Mesendoderm (in vitro differentiated cells): ENCODE results near the gene IQGAP2.

Experiments
- DNase-seq: peaks from one replicate; pipeline ENCODE4 v3.0.0; 2013
- H2AK5ac ChIP-seq: 2 replicates; pipeline ENCODE4 v1.6.1; 2013; ENCODE audit warnings: low read length, inconsistent platforms
- H2BK120ac ChIP-seq: 2 replicates; pipeline ENCODE4 v1.6.1; 2013; ENCODE audit warnings: low read depth, mild to moderate bottlenecking, low read length, moderate library complexity, mixed read lengths
- H2BK15ac ChIP-seq: replicated peaks from 2 replicates; pipeline ENCODE4 v1.6.1; 2013; ENCODE audit warnings: low read depth, mild to moderate bottlenecking, moderate library complexity
- H2BK5ac ChIP-seq: 2 replicates; pipeline ENCODE4 v1.6.1; 2013; ENCODE audit warnings: low read length, inconsistent platforms
- H3K18ac ChIP-seq: 2 replicates; pipeline ENCODE4 v1.6.1; 2013; ENCODE audit warnings: mild to moderate bottlenecking, low read length, mixed read lengths
- H3K23ac ChIP-seq: one replicate; pipeline ENCODE4 v1.6.1; 2013; ENCODE audit warnings: low read length
- H3K27ac ChIP-seq: 2 replicates; pipeline ENCODE4 v1.5.1; 2013; ENCODE audit warnings: low read depth, mild to moderate bottlenecking, inconsistent platforms, low read length, moderate library complexity
- H3K27me3 ChIP-seq: 2 replicates; pipeline ENCODE4 v1.6.1; 2013; ENCODE audit warnings: low read length, control low read depth, mild to moderate bottlenecking, inconsistent platforms; ENCODE audit not compliant: insufficient read depth, poor library complexity
- H3K36me3 ChIP-seq: 2 replicates; pipeline ENCODE4 v1.6.1; 2013; ENCODE audit warnings: low read length, inconsistent platforms; ENCODE audit not compliant: control insufficient read depth, insufficient read depth
- H3K4ac ChIP-seq: one replicate; pipeline ENCODE4 v1.6.1; 2013; ENCODE audit warnings: low read depth, mild to moderate bottlenecking, low read length, moderate library complexity
- H3K4me1 ChIP-seq: 2 replicates; pipeline ENCODE4 v1.6.1; 2013; ENCODE audit warnings: low read depth, low read length, inconsistent platforms; ENCODE audit not compliant: control insufficient read depth
- H3K4me2 ChIP-seq: 2 replicates; pipeline ENCODE4 v1.6.1; 2013; ENCODE audit warnings: low read length
- H3K4me3 ChIP-seq: 2 replicates; pipeline ENCODE4 v1.5.1; 2013; ENCODE audit warnings: mild to moderate bottlenecking, low read length
- H3K56ac ChIP-seq: one replicate; pipeline ENCODE4 v1.6.1; 2013; ENCODE audit warnings: low read length
- H3K79me1 ChIP-seq: 2 replicates; pipeline ENCODE4 v1.6.1; 2013; ENCODE audit warnings: low read length, inconsistent platforms
- H3K79me2 ChIP-seq: 2 replicates; pipeline ENCODE4 v1.6.1; 2013; ENCODE audit warnings: mild to moderate bottlenecking, low read length; ENCODE audit not compliant: control insufficient read depth, insufficient read depth
- H3K9ac ChIP-seq: 2 replicates; pipeline ENCODE4 v1.6.1; 2013; ENCODE audit warnings: low read length, inconsistent platforms
- H4K5ac ChIP-seq: one replicate; pipeline ENCODE4 v1.6.1; 2013; ENCODE audit warnings: low read length
- H4K8ac ChIP-seq: one replicate; pipeline ENCODE4 v1.6.1; 2013; ENCODE audit warnings: low read depth, mild to moderate bottlenecking, control low read depth, low read length, moderate library complexity
- WGBS: extraction: QIAGEN DNeasy Blood & Tissue Kit; methylation state at CpG from one replicate; pipeline ENCODE4 v1.1.7; 2013; ENCODE audit warnings: low lambda C conversion rate, missing lambda C conversion rate; ENCODE audit not compliant: insufficient coverage; ENCODE audit errors: extremely low coverage; 5-methylcytosine and 5-hydroxymethylcytosine counted together

Gene IQGAP2

DNA sequence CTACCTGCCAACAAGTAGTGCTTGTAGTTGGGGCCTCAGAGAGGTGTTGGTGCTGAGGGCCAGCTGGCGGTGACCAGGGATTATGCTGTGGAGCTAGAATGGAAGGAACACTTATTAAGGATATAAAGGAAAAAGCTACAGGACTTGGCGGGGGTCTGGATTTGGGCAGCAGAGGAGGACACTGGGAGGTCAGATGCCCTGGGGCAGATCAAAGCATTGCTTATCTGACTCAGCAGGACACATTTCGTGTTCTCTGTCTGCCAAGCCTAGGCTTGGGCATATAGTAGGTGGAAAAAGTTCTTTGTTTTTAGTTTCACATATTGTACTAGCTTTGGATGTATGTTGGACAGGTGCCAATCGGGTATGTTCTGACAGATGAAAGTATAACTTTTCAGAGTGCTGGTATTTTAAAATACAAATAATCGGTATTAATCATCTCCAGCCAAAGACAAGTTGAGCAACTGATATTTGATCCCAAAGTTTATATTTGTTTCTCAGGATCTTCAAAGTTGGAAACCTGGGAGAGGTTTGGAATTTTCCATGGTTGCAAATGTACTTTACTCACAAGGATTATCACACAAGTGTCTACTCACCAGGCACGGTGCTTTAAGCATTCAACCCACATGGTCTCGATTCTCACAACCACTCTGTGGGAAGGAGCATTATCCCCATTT lies 69.4 kb downstream of the IQGAP2 start:
- H3K27ac ChIP-seq: no peak overlapping the region
- no CpG with 5 or more reads among the region's 7 CpGs for WGBS

DNA sequence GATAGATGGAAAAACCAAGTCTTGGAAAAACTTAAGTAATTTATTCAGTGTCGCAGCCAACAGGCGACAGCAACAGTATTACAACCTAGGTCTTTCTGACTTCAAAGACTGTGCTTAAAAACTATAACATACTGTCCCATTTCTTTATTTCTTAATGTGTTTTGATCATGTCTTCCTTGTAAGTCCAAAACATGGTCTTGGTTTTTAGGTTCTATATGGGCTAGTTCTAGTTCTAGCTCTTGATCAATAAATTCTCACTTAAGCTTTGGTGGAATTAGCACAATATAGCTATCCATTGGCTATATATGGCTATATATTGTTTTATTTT lies 69.9 kb downstream of the IQGAP2 start:
- H3K27ac ChIP-seq: no peak overlapping the region
- no peak overlapping the region for H3K4ac ChIP-seq
- no peak overlapping the region for H3K23ac ChIP-seq
- no peak overlapping the region for H4K8ac ChIP-seq
- no peak overlapping the region for H2AK5ac ChIP-seq
- H2BK5ac ChIP-seq: no peak overlapping the region
- no peak overlapping the region for H3K9ac ChIP-seq
- H4K5ac ChIP-seq: no peak overlapping the region
- H3K56ac ChIP-seq: no peak overlapping the region
- H3K79me2 ChIP-seq: no peaks in the 10 kb centered on the region
- H2BK120ac ChIP-seq: no peak overlapping the region
- H3K4me3 ChIP-seq: no peak overlapping the region
- no CpG with 5 or more reads among the region's 2 CpGs for WGBS
- peaks cover 4% of the 10 kb centered on the region for H3K4me1 ChIP-seq
- no peak overlapping the region for H2BK15ac ChIP-seq
- H3K36me3 ChIP-seq: no peaks in the 10 kb centered on the region
- H3K79me1 ChIP-seq: no peaks in the 10 kb centered on the region
- DNase-seq: no peak
- H3K27me3 ChIP-seq: no peaks in the 10 kb centered on the region
- H3K18ac ChIP-seq: no peak overlapping the region
- H3K4me2 ChIP-seq: no peak overlapping the region

More for the DNA sequence above, 69.4 kb downstream of the IQGAP2 start:
- Histone ChIP-seq H3K9ac (no peak overlapping the region), H2AK5ac (no peak overlapping the region), H4K8ac (no peak overlapping the region), H4K5ac (no peak overlapping the region), H3K4ac (no peak overlapping the region), H2BK5ac (no peak overlapping the region), H3K23ac (no peak overlapping the region), H3K4me3 (no peak overlapping the region), H3K56ac (no peak overlapping the region), H3K4me1 (peaks cover 4% of the 10 kb centered on the region), H3K18ac (no peak overlapping the region), H3K36me3 (no peaks in the 10 kb centered on the region), H3K79me1 (no peaks in the 10 kb centered on the region), H3K79me2 (no peaks in the 10 kb centered on the region), H3K4me2 (no peak overlapping the region), H3K27me3 (no peaks in the 10 kb centered on the region), H2BK15ac (no peak overlapping the region), H2BK120ac (no peak overlapping the region)
- no peak for DNase-seq

DNA sequence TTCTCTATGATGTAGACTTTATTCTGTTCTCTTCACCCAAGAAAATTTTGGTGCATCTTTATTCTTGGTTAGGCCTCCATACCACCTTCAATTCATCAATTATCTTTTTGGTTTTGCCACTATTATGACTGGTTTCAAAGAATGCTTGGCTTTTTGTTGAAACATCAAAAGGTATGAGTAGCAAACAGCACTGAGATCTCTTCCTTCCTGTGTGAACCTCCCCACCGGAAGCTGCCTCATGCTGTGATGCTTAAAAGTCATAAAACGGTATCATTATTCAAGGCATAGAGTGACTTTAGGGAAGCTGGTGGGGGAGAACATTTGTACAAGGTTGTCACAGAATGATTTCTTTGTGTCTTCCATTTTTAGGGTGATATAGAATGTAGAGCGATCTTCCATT lies 70.6 kb downstream of the IQGAP2 start:
- H3K79me2 ChIP-seq: no peaks in the 10 kb centered on the region
- H2AK5ac ChIP-seq: no peak overlapping the region
- no peak overlapping the region for H3K23ac ChIP-seq
- H4K5ac ChIP-seq: no peak overlapping the region
- H3K4me3 ChIP-seq: no peak overlapping the region
- no peak overlapping the region for H2BK15ac ChIP-seq
- no peaks in the 10 kb centered on the region for H3K36me3 ChIP-seq
- no peak overlapping the region for H4K8ac ChIP-seq
- no peak overlapping the region for H2BK120ac ChIP-seq
- no peak overlapping the region for H3K56ac ChIP-seq
- H3K27ac ChIP-seq: no peak overlapping the region
- no peak overlapping the region for H2BK5ac ChIP-seq
- H3K18ac ChIP-seq: no peak overlapping the region
- H3K9ac ChIP-seq: no peak overlapping the region
- no peak for DNase-seq
- no peak overlapping the region for H3K4ac ChIP-seq
- no peak overlapping the region for H3K4me2 ChIP-seq
- no CpG with 5 or more reads among the region's 3 CpGs for WGBS
- no peaks in the 10 kb centered on the region for H3K27me3 ChIP-seq
- H3K4me1 ChIP-seq: peaks cover 4% of the 10 kb centered on the region
- no peaks in the 10 kb centered on the region for H3K79me1 ChIP-seq

DNA sequence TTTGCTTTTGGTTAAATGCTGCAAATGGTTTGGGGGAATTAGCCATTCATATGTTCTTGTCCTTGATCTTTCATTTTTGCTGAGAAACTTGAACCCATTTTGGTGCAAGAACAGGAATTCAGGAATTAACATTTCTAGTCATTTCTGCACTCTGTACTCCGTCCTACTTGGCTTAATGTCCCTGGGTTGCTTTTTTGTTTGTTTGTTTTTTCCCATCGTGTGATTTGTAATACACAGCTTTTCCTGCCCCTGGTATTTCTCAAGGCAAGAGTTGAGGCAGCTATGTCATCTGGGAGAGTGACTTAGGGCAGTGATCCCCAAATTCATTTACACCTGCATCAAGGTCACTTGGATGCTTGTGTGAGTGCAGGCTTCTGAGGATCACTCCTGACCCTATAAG lies 71.3 kb downstream of the IQGAP2 start:
- Histone ChIP-seq H3K18ac (no peak overlapping the region), H3K27me3 (no peaks in the 10 kb centered on the region), H3K4me3 (no peak overlapping the region), H3K4ac (no peak overlapping the region), H3K36me3 (no peaks in the 10 kb centered on the region), H3K4me1 (peaks cover 4% of the 10 kb centered on the region), H3K79me1 (no peaks in the 10 kb centered on the region), H3K79me2 (no peaks in the 10 kb centered on the region), H3K56ac (no peak overlapping the region), H2AK5ac (no peak overlapping the region), H2BK120ac (no peak overlapping the region), H3K23ac (no peak overlapping the region), H3K9ac (no peak overlapping the region), H3K27ac (no peak overlapping the region), H2BK15ac (no peak overlapping the region), H4K8ac (no peak overlapping the region), H3K4me2 (no peak overlapping the region), H4K5ac (no peak overlapping the region), H2BK5ac (no peak overlapping the region)
- WGBS: no CpG with 5 or more reads among the region's 2 CpGs
- no peak for DNase-seq

DNA sequence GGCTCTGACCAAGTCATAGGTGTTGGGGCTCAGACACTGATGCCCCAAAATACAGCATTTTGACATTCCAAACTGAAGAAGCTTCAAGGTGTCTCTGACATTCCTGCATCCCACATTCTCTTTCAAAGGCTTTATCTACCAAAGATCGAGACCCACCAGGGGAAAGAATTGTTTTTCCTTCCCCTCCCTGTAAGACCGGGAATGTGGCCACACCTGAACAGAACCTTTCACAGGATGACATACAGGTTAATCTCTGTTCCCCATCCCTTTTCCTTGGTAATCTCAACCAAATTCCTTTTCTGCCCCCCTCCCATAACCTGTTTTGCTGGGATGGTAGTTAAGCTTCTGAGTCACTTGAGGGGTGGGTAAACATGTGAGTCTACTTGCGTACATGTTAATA lies 72.3 kb downstream of the IQGAP2 start:
- Histone ChIP-seq H3K36me3 (no peaks in the 10 kb centered on the region), H4K8ac (no peak overlapping the region), H2BK120ac (no peak overlapping the region), H3K23ac (no peak overlapping the region), H3K4ac (no peak overlapping the region), H2BK15ac (no peak overlapping the region), H3K56ac (no peak overlapping the region), H3K27me3 (no peaks in the 10 kb centered on the region), H3K27ac (no peak overlapping the region), H3K9ac (no peak overlapping the region), H3K4me2 (no peak overlapping the region), H2AK5ac (no peak overlapping the region), H3K18ac (no peak overlapping the region), H2BK5ac (no peak overlapping the region), H3K79me1 (no peaks in the 10 kb centered on the region), H3K79me2 (no peaks in the 10 kb centered on the region), H3K4me1 (peaks cover 7% of the 10 kb centered on the region), H3K4me3 (no peak overlapping the region), H4K5ac (no peak overlapping the region)
- no CpG with 5 or more reads among the region's 3 CpGs for WGBS
- DNase-seq: peak; percentile 83

DNA sequence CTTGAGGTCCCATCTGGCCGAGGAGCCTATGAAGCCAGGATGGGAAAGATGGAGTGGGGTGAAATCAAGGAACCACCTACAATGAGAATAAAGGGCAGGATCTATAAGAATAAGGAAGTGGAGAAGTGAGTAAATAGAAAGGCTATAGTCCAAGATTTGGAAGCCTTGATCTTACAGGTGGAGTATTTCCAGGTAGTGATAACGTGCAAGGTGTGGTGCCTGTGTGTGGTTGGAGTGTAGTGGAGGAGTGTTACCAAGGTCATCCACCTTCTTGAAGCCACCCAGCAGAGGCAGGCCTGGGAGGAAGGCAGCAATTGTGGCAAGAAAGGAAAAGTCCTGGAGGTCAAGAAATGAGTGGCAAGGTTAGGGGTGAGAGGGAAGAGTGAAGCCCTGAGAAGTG lies 72.9 kb downstream of the IQGAP2 start:
- no peak overlapping the region for H3K4me3 ChIP-seq
- H2BK120ac ChIP-seq: no peak overlapping the region
- no peak for DNase-seq
- no peaks in the 10 kb centered on the region for H3K27me3 ChIP-seq
- no peak overlapping the region for H3K4me2 ChIP-seq
- H3K27ac ChIP-seq: no peak overlapping the region
- H4K5ac ChIP-seq: no peak overlapping the region
- H3K9ac ChIP-seq: no peak overlapping the region
- H3K79me1 ChIP-seq: no peaks in the 10 kb centered on the region
- H2BK15ac ChIP-seq: no peak overlapping the region
- no peak overlapping the region for H2BK5ac ChIP-seq
- no peaks in the 10 kb centered on the region for H3K36me3 ChIP-seq
- H2AK5ac ChIP-seq: no peak overlapping the region
- no peak overlapping the region for H3K4ac ChIP-seq
- H3K18ac ChIP-seq: no peak overlapping the region
- no peaks in the 10 kb centered on the region for H3K79me2 ChIP-seq
- H3K56ac ChIP-seq: peak overlapping the region; percentile 3
- H4K8ac ChIP-seq: no peak overlapping the region
- peaks cover 7% of the 10 kb centered on the region for H3K4me1 ChIP-seq
- no CpG with 5 or more reads among the region's 2 CpGs for WGBS
- H3K23ac ChIP-seq: no peak overlapping the region
